SK-N-MC (cell line): ENCODE results near the gene NPAS2.

ENCODE experiments used
- EZH2 ChIP-seq: fragments of 200-600 bp; sonication (generic); IDR thresholded peaks from one replicate; pipeline ENCODE4 v1.6.1; 2017; ENCODE audit warnings: antibody characterized with exemption
- FOXP2 ChIP-seq: optimal IDR thresholded peaks from 2 replicates; pipeline ENCODE3; 2011; ENCODE audit warnings: mild to moderate bottlenecking, moderate library complexity; ENCODE audit not compliant: insufficient read depth; ENCODE audit errors: extremely low read length, control extremely low read depth
- POLR2AphosphoS5 ChIP-seq: IDR thresholded peaks from 2 replicates; pipeline ENCODE4 v1.6.1; 2012; ENCODE audit warnings: mild to moderate bottlenecking, low read depth, low read length, borderline replicate concordance

DNA sequence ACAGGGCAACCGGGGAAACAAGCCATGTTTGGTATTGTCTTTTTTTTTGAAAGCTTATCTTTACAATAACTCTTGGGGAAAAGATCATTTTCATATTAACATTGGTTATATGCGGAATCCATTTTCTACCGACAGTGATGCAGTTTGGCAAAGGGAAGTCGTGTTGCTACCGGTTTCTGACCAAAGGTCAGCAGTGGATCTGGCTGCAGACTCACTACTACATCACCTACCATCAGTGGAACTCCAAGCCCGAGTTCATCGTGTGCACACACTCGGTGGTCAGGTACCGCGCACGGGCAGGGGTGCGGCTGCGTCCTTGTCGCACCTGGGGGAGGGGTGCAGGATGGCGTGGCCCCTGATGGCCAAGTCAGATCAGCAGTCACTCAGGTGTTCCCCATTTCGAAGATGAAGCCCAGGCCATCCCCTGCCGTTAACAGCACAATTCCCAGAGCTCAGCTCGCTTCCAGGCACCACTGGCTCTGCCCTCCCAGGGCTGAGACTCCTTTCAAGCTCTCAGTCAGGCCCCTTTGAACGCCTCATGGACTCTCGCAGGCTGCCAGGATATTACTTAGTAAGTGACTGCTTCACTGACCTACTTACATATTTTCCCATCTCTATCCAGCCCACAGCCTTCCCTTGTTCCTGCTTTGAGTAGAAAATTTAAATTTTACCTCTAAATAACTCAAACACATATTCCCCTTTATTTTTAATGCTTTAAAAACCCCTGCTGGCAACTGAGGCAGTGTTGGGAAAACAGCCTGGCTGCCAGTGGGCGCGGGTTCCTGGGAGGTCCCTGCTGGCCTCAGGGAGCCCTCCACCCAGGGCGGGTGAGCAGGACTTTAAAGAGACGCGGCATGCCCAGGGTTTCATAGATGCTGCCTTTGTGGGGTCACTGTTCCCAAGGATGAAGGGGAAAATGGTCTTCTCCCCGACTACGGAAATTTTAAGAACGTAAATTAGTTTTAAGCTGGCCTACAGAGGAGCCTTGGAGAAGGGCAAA lies 148.5 kb downstream of the NPAS2 start:
- TF ChIP-seq POLR2AphosphoS5 (no peak), EZH2 (no peak), FOXP2 (no peak)
